Adrenal gland (tissue), 19 donors: ENCODE measurements around the gene SLC35A2. TPM values are rescaled to one million over a fixed set of nuclear protein-coding genes. Genes with fewer than 3 reads are reported as not detected.

Experiments used
- DNase-seq, 7 donors: peaks; one replicate each; pipeline ENCODE4 v3.0.0-alpha.2; 2019 to 2020
- H3K27ac ChIP-seq, 5 donors: fragments of 200-600 bp; sonication (generic) in 4 of 5; 1 replicate in 3 of 5; 2 replicates in 2 of 5; pipeline versions ENCODE4 v1.5.1 to v1.8.0; 2016 to 2020; ENCODE audit warnings: mild to moderate bottlenecking in 1 of 5
- H3K27me3 ChIP-seq: fragments of 200-600 bp; 2 replicates; pipeline ENCODE4 v1.8.0; 2021
- H3K36me3 ChIP-seq, 2 donors: fragments of 200-600 bp; replicated peaks in 1 of 2; 1 replicate in 1 of 2; 2 replicates in 1 of 2; pipeline versions ENCODE4 v1.5.1 to v1.8.0; 2018 to 2022
- H3K4me1 ChIP-seq, 2 donors: fragments of 200-600 bp; replicated peaks in 1 of 2; 1 replicate in 1 of 2; 2 replicates in 1 of 2; pipeline versions ENCODE4 v1.5.1 to v1.8.0; 2018 to 2021
- H3K4me3 ChIP-seq, 4 donors: fragments of 200-600 bp; sonication (generic) in 3 of 4; one replicate each; pipeline ENCODE4 v1.5.1; 2016 to 2018
- H3K9me3 ChIP-seq, 3 donors: fragments of 200-600 bp; sonication (generic) in 1 of 3; replicated peaks in 1 of 3; 1 replicate in 2 of 3; 2 replicates in 1 of 3; pipeline versions ENCODE4 v1.5.1 to v1.8.0; 2016 to 2021
- CTCF ChIP-seq, 6 experiments: fragments of 450-650 bp in 4 of 6; fragments of 200-600 bp in 2 of 6; sonication (generic) in 1 of 6; IDR thresholded peaks; 1 replicate in 5 of 6; 2 replicates in 1 of 6; pipeline versions ENCODE4 v1.5.1 to v1.8.0; 2016 to 2021; ENCODE audit warnings: antibody characterized with exemption in 6 of 6, mild to moderate bottlenecking in 2 of 6, moderate library complexity in 1 of 6
- POLR2A ChIP-seq, 2 donors: fragments of 450-650 bp; IDR thresholded peaks; one replicate each; pipeline ENCODE4 v1.6.1; 2017; ENCODE audit warnings: antibody characterized with exemption in 2 of 2, mild to moderate bottlenecking in 2 of 2, moderate library complexity in 1 of 2
- WGBS, 4 donors: extraction: QIAGEN DNeasy Blood & Tissue Kit in 2 of 4; methylation state at CpG; one replicate each; pipeline versions ENCODE4 v1.1.5 to v1.1.7; 2013 to 2017; 5-methylcytosine and 5-hydroxymethylcytosine counted together
- intact Hi-C, 2 donors: fragments of 100-400 bp; cut with DNase I; formaldehyde crosslinking; loops; one replicate each; pipeline versions ENCODE4 v1.14.1 to v1.15.0; 2022 to 2023
- long read RNA-seq, 10 donors: library from polyadenylated mRNA in 3 of 10; unstranded in 2 of 10; stranded (forward) in 1 of 10; transcript quantifications; one replicate each; pipeline ENCODE4 v2.0.0 and lab custom pipeline, GENCODE V29; 2021 to 2026
- polyA plus RNA-seq, 3 donors: library from polyadenylated mRNA; stranded (reverse); fragments of 200-250 nt in 2 of 3; fragments of 350-450 nt in 1 of 3; fragmentation: Illumina TruSeq in 1 of 3; extraction: RNeasy Lipid Tissue Mini Kit (QIAGEN cat#74804) in 1 of 3; gene quantifications; one replicate each; pipeline ENCODE4 v1.2.3, GENCODE V29; 2013 to 2014
- total RNA-seq, 9 donors: library from RNA; depleted of rRNA in 4 of 9; stranded (reverse); fragments of >200 nt in 4 of 9; fragments of 120-200 nt in 1 of 9; fragmentation: NEBNext Ultra II Directional in 1 of 9; extraction: Animal tissue kit (Norgen Biotek cat#: 25700) in 1 of 9; gene quantifications; one replicate each; pipeline versions ENCODE4 v1.1.0 to v1.2.4, GENCODE V29; 2013 to 2023
- donor health status: healthy with polysubstance abuse.
- donor health status: Bipolar disorder and iron deficiency.
- donor health status: DM: yes; HTN: yes; CAD: no.
- donor health status: DM: no; HTN: no; CAD: no.
- donor health status: DM: no; HTN: no; CAD: no.
- donor health status: DM: yes; HTN: yes; CAD: no.

The SLC35A2 gene
- total RNA-seq (10 to 100 TPM; 23.7 to 59.7 (median 32.9) TPM), polyA plus RNA-seq (10 to 100 TPM in 2 of 3 donors, 1 to 10 TPM in 1; 5.1 to 33.5 (median 11.1) TPM)
- long read RNA-seq, donor 1, transcript SLC35A2-204 (4 exons, 3,047 nt), result major isoform, 6 of 18 reads
- long read RNA-seq, donor 1, partial matches to known transcripts, result 5 of 18 reads
- long read RNA-seq, donor 1, other reads (novel, unspliced or antisense), result 0 of 18 reads
- long read RNA-seq, donor 2, partial matches to known transcripts, result 0 of 4 reads
- long read RNA-seq, donor 2, other reads (novel, unspliced or antisense), result 0 of 4 reads
- long read RNA-seq, donor 3, transcript SLC35A2-204 (4 exons, 3,047 nt), result major isoform, 5 of 6 reads
- long read RNA-seq, donor 3, partial matches to known transcripts, result 0 of 6 reads
- long read RNA-seq, donor 3, other reads (novel, unspliced or antisense), result 0 of 6 reads
- long read RNA-seq, donor 4, partial matches to known transcripts, result 0 of 6 reads
- long read RNA-seq, donor 4, other reads (novel, unspliced or antisense), result 0 of 6 reads
- long read RNA-seq, donor 5, transcript SLC35A2-204 (4 exons, 3,047 nt), result major isoform, 47 of 63 reads
- long read RNA-seq, donor 5, transcript SLC35A2-207 (4 exons, 1,739 nt), result minor isoform, 6 of 63 reads
- long read RNA-seq, donor 5, partial matches to known transcripts, result 0 of 63 reads
- long read RNA-seq, donor 5, other reads (novel, unspliced or antisense), result 3 of 63 reads
- long read RNA-seq, donor 6, partial matches to known transcripts, result 2 of 9 reads
- long read RNA-seq, donor 6, other reads (novel, unspliced or antisense), result 2 of 9 reads
- long read RNA-seq, donor 7, partial matches to known transcripts, result 11 of 12 reads
- long read RNA-seq, donor 7, other reads (novel, unspliced or antisense), result 0 of 12 reads
- long read RNA-seq, donor 8, transcript SLC35A2-204 (4 exons, 3,047 nt), result major isoform, 7 of 11 reads
- long read RNA-seq, donor 8, partial matches to known transcripts, result 0 of 11 reads
- long read RNA-seq, donor 8, other reads (novel, unspliced or antisense), result 0 of 11 reads
- long read RNA-seq, donor 9, transcript SLC35A2-204 (4 exons, 3,047 nt), result major isoform, 5 of 8 reads
- long read RNA-seq, donor 9, partial matches to known transcripts, result 0 of 8 reads
- long read RNA-seq, donor 9, other reads (novel, unspliced or antisense), result 0 of 8 reads
- long read RNA-seq, donor 10, partial matches to known transcripts, result 0 of 1 reads
- long read RNA-seq, donor 10, other reads (novel, unspliced or antisense), result 0 of 1 reads

GRCh38 chrX:48911412-48912182 is at the start of gene SLC35A2:
SLC35A2 (minus strand) TSS chrX:48911646; CDS start chrX:48911636, 10 bp downstream.
- H3K9me3 ChIP-seq, result no peaks in the 10 kb centered on the region
- 0 to 41% (median 15%) methylated on average over 16 to 60 of the region's 60 CpGs for WGBS, 4 donors
- DNase-seq, result peak; percentile 77 to 89 (median 83)

GRCh38 chrX:48960291-48960690 is 48.8 kb upstream of the SLC35A2 start:
- 65 to 83% (median 82%) methylated on average over 2 of the region's 2 CpGs for WGBS, 4 donors
- DNase-seq, result no peak
- H3K27ac ChIP-seq, result peak overlapping the region in 1 of 5 donors; percentile 61
- H3K4me3 ChIP-seq, result no peak overlapping the region
- no peak for TF ChIP-seq CTCF (IDR thresholded peaks at IDR 0.05)
- TF ChIP-seq POLR2A (IDR thresholded peaks at IDR 0.05), result no peak
- peaks cover 6 to 17% of the 10 kb centered on the region in 2 donors for H3K4me1 ChIP-seq
- no peaks in the 10 kb centered on the region for H3K27me3 ChIP-seq
- no peaks in the 10 kb centered on the region for H3K9me3 ChIP-seq
- intact Hi-C loops, result no loop called here
- no peaks in the 10 kb centered on the region for H3K36me3 ChIP-seq

More at GRCh38 chrX:48911412-48912182, at the start of gene SLC35A2:
- Histone ChIP-seq H3K27ac (peak within 1 kb of the TSS; percentile 66 to 87 (median 76)), H3K4me3 (peak within 1 kb of the TSS; percentile 21 to 82 (median 26)), H3K4me1 (peaks cover 0 to 5% of the 10 kb centered on the region in 2 donors), H3K36me3 (no peaks in the 10 kb centered on the region), H3K27me3 (no peaks in the 10 kb centered on the region)
- TF ChIP-seq POLR2A (IDR thresholded peaks at IDR 0.05) (peak in 1 of 2 donors; percentile 67), CTCF (IDR thresholded peaks at IDR 0.05) (no peak)
- intact Hi-C loops, result no loop called here

- Histone ChIP-seq H3K4me1 (peaks cover 6 to 17% of the 10 kb centered on the region in 2 donors), H3K9me3 (no peaks in the 10 kb centered on the region), H3K36me3 (no peaks in the 10 kb centered on the region), H3K27me3 (no peaks in the 10 kb centered on the region), H3K27ac (peak overlapping the region; percentile 53 to 96 (median 89)), H3K4me3 (peak overlapping the region in 2 of 4 donors; percentile 19 to 46)
- WGBS, 4 donors, result 0 to 43% (median 18%) methylated on average over 2 to 21 of the region's 21 CpGs
- peak; percentile 30 to 79 (median 70) for DNase-seq
- intact Hi-C loops, result no loop called here
- TF ChIP-seq CTCF (IDR thresholded peaks at IDR 0.05) (no peak), POLR2A (IDR thresholded peaks at IDR 0.05) (peak in 1 of 2 donors; percentile 50)
Measured at GRCh38 chrX:48958635-48959094, 47.2 kb upstream of the SLC35A2 start.
